DMS 273 (cell line): Measurements from ENCODE around the gene CARHSP1.
"Not testable (repeated sequence)": the region's sequence is repeated elsewhere in the genome, so short reads cannot be mapped to it uniquely, and the experiment has no call there.

Source experiments
- DNase-seq: peaks from one replicate; lab custom pipeline; 2025; ENCODE audit not compliant: unreplicated experiment; lab: John Stamatoyannopoulos, UW

The CARHSP1 gene

DNA sequence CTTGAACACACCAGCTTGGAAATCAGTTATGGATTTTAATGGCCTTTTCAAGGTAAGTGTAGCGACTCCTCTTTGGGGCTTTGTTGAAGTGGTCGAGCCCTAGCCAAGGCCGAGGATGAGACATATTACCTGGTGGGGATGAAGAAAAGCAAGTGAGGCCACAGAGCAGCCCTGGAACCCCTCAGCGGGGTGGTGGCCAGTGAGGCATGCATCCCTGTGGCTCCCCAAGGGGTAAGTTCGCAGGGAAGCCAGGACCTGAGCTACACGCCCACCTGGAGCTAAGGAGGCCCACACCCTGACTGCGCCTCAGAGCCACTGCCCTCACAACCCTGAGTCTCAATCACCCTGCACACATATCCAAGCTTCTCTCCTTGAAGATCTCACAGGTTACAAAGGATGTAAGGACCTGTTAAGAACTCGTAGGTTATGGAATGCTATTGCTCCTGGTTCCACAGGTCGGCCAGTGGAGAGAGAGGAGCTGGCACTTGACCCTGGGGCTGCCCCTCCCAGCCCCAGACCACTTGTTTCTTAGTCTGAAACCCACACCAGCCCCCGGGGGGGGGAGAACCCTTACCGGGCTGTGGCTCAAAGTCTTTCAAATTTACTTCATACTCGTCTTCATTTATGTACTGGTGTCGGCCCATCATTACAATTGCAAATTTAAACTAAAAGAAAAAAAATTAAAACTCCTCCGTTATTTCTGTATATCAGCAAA, 25.3 kb upstream of the CARHSP1 start:
- no peak for DNase-seq

DNA sequence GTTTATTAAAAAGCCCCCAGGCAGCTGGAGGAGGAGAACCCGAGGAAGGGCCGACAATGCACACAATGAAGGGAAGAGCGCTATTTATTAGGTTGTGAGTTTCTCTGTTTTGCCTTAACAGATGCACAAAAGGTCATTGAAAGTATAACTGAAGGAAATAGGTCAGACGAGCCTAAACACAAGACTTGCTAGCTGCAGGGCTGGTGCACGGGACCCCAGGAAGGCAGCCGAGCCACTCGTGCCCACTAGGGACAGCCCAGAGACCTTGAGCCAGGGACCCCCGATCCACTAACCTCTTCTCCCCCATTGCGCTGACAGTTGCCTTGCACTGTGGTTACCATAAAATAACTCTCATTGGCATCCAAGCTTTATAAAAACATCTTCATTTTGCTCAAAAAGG, 24.6 kb upstream of the CARHSP1 start:
- no peak for DNase-seq

DNA sequence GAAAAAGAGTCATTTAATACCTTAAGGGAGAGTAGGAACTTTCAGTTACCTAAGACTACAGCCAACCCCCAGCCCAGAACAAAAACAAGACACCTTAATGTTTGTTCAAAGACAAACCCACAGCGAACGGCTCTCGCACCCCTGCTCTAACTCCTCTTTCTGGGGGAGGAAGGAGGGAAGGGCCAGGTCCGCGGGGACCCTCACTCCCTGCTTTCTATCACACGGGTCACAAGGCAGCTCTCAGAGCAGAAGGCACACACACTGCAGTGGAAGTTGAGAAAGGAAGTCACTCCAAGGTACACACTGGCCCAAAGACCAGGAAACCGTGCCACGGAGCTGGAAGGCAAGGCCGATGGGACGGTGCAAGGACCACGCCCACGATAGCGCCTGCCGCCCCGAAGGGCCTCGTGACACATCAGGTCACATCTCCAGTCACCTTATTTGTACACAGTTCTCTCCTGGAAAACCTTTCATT, 23.3 kb upstream of the CARHSP1 start:
- no peak for DNase-seq

DNA sequence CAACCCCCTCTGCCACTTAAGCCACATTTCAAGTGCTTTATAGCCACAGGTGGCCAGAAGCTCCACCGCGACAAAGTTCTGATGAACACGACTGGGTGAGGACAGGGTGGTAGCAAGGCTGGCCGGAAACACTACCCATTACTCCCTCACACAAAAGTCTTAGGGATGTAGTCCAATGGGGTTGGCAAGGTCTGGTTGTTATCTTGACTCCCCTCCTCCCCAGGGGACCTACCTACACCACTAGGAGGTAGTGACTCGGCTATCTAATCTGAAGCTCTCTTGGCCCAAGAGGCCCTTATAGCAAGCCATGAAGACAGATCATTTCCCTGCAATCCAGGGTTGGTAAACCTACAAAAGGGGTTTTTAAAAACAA, 21.7 kb upstream of the CARHSP1 start:
- no peak for DNase-seq

DNA sequence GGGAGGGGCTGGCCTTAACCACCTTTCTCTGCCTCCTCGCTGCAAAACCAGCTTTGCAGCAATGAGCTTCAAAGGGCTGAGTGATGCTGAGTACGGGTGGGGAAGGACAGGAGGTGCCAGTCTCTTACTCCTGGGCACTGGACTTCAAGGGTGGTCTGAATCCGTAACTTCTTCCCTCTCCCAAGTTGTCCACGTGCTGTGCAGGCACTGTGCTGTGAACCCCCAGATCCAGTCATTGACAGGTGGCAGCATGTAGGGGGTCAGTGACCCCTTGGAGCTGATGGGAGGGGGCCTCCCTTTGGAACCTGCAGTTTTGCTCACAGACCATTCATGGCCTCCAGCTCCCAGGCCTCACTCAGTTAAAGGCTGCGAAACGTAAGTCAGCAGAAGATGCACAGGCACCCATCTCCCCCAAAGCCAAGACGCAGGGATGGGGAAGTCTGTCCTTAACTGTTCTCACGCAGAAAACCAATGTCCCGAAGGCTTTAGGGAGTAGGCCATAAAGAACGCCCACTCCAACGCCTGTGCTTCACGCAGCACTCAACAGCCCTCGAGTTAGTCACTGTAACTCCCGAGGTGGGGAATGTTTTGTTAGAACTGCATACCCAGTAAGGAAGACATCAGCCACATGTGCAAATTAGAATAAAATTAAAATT, 21.2 kb upstream of the CARHSP1 start:
- DNase-seq: no peak

DNA sequence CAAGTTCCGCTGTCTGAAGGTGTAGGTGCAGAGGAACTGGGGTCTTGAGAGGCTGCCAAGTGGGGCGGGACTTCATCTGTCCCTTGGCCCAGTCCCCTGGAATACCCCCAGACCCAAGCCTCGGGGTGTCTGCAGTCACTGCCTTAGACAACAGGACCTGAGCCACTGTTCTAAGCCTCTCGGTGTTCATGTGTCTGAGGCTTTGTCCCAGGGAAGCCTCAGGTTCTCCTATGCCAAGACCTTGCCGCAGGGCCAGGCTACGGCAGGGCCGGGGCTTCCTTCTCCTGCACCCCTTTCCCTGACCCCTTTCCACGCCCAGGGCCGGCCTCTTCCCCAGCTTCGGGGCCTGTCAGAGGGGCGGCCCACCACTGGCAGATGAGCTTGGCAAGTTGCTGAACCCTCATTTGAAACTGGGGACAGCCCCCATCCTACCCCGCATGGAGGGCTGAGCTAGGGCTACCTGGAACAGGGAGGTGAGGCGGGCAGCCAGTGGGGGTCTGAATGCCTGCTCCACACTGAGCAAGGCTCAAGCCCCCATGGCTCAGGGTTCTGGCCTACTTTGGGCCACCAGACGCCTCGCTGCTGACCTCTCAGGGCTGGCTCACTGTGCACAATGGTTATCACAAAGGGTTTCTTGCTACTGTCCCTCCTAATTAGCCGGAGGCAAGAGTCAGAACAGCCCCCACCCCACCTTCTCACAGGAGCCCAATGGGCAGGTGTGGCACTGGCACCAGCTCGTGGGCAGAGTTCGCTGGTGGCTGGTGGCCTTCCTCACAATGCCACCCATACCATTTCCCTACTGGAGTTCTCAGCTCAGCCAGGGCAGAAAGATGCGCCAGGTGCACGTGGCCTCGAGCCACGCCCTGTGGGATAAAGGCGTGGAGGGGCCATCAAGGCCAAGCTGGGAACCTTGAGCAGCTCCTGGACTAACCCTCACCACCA, 20.4 kb upstream of the CARHSP1 start:
- no peak for DNase-seq

DNA sequence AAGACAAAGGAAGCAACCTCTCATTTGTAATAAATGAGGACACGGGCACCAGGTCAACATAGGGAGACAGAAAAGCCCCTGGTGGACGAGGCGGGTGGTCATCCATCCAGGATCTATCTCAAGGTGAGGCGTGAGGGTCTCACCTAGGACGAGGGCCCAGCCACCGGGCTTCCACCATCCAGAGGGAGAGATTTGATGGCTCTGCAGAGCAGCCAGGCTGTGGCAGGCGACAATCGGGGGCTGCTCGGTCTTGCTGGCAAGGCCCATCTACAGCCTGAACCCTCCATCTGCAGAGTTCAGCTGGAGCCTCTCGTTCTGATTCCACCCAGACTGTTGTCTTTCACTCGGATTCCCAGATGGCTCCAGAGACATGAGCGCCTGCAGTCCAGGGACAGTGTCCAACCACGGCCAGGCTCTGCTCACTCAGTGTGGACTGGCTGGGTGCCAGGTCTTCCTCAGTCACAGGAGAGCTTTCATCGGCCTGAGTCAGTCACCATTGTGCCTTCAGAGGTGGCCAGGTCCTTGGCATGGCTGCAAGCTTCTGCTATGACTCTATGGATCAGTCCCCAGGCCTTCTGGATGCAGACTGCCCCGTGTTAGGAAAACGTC, 19.2 kb upstream of the CARHSP1 start:
- DNase-seq: peak; percentile 42

DNA sequence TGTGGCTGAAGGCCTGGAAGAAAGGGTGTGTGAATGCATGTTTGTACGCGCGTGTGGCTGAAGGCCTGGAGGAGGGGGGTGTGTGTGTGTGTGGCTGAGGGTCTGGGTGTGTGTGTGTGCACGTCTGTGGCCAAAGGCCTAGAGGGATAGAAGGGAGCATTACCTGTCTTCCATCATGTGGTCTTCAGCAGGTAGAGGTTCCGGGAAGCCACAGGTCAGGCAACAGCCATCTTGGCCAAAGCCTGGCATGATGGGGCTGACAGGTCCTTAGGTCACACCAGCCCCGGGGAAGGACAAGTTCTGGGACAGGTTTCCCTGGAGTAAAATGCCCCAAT, 18.6 kb upstream of the CARHSP1 start:
- no peak for DNase-seq

DNA sequence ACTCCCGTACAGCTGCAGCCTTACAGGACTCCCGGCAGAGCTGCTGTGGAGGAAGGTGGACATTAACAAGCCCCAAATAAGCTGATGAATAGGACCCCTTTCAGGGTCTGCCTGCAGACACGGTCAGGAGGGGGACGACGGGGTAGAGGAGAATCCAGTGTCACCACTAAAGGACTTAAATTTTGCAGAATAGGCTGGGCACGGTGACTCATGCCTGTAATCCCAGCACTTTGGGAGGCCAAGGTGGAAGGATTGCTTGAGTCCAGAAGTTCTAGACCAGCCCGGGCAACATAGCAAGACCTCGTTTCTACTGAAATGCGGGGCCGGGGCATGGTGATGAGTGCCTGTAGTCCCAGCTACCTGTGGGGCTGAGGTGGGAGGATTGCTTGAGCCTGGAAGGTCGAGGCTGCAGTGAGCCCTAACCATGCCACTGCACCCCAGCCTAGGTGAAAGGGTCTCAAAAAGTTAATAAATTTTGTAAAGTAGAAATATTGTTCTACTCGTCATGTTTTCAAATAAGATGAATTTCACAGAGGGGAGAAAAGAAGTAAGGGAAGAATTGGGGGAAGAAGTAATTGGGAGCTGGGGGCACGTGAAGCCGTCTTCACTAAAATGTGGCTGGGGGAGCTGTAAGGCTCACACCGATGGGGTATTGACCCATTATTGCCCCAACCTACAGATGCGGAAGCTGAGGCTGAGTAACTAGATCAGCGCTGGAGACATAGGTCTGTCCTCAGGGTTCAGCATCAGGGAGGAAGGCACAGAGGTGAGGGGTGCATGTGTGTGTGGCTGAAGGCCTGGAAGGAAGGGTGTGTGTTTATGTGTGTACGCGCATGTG, 18.0 kb upstream of the CARHSP1 start:
- DNase-seq: no peak

DNA sequence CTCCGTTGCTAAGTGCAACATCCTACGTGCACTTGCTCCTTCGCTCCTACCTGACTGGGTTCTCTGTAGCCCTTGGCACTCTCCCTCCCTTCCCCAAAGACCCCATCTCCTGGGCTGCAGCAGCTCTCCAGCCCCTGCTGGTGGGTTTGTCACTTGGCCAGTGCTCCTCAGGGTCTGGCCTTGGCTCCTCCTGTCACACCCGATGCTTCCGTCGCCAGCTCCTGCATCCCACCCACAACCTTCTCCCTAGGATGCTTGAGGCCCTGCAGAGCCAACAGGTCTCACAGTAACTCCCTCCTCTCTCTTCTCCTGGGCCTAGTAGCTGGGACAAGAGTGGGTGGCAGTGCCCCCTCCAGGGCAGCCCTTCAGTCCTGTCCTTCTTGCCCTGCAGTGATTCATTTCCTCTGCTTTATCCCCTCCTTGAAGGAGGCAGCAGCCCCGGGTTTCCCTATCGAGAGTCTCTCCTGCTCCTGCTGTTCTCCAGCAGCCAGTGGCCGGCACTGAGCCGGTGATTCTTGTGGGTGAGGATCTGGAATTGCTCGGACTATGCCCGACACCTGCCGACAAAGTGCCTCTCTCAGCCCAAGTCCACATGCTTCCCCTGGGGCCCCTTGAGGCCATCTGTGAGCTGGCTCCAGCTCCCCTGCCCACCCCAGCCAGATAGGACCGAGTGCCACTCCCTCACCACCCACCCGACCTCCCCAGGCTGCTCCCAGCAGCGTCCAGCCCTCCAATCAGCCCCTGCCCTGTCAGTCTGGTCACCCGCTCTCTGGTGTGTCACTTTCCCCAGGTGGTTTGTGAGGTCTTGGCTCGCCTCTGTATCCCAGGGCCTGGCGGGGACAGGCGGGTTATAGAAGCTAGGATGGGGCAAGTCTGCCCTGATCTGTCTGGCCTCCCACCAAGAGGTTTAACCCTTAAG, 17.1 kb upstream of the CARHSP1 start:
- peak; percentile 71 for DNase-seq

DNA sequence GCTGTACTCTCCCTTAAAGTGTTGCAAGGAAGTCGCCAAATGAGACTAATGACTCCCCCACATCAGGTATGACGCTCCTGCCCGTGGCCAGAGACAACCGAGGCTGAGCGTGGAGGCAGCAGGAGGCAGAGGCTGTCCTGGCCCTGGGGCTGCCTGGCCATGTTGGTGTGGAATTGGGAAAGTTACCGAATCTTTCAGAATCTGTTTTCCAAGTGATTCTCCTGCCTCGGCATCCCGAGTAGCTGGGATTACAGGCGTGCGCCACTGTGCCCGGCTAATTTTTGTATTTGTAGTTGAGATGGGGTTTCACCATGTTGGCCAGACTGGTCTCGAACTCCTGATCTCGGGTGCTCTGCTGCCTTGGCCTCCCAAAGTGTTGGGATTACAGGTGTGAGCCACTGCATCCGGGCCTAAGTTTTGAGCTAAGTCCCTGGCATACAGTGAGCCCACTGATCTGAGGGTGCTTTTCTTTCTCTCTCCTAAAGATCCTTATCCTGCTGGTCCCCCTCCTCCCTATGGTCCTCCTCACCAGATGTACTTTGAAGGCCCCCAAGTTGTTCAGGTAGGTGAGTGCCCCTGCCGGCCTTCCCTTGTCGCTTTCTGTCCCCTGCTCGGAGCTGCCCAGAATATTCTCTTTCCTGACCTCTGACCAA, 14.0 kb upstream of the CARHSP1 start:
- no peak for DNase-seq

DNA sequence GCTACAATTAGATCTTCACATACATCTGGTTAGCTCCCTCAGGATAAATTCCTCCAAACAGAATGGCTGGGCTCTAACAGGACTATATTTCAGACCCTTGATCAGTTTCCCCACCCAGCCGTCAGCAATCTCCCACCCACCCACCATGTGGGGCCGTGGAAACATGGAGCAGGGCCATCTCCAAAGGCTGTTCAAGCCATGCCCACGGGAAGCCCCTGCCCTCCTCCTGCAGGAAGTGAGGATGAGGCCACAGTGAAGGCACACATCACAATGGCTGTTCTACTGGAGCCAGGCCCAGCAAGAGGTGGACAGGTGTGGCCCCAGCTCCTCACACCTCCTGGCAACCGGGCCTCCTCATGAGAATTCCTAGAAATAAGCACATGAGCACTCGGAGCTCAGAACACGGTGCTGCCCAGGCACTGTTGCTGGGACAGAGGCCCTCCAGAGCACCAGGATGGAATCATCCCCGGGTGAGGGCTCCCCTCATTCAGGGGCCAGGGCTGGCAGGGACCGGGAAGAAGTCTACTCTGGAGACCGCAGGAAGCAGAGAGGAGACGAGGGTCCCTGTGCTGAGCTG, 13.3 kb upstream of the CARHSP1 start, which contains the start of gene LITAFD:
Gene LITAFD, plus strand, starts transcription at position 311 of the 577 bp plus-strand sequence. CDS start 2,005 bp downstream, outside the sequence.
- DNase-seq: no peak

DNA sequence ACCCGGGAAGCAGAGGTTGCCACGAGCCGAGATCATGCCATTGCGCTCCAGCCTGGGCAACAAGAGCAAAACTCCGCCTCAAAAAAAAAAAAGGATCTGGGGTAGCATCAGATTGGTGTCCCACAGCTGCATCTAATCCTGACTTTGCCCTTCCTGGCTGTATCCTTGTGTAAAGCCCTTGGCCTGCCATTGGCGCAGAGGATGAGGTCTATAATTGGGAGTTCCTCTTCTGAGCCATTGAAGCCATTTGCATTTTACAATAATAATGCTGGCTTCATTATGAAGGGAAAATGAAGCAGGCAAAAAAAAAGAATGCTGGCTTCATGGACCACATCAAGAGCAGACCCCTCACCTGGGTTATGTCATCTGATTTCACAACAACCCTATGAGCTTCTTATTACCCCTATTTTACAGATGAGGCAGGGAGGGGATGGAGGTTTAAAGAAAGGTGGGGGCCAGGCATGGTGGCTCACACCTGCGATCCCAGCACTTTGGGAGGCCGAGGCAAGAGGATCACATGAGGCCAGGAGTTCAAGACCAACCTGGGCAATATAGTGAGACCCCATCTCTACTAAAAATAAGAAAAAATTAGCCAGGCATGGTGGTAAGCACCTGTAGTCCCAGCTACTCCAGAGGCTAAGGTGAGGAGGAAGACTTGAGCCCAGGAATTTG, 12.2 kb upstream of the CARHSP1 start:
- DNase-seq: no peak

DNA sequence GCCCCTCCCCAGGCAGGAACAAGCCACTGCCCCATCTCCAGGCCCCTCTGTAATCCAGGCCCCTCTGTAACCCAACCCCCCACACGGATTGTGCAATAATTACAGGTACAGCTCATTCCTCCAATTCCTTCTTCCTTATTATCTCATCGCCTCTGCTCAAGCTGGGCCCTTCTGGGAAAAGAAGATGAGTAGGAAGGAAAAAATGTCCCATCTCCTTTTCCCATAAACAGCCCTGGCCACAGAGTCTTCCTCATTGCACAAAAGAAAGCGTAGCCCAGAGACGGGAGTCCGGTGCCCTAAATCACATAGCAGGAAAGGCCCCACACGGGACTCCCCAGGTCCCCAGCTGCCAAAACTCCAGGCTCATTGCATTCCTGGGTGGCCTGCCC, 9.7 kb upstream of the CARHSP1 start:
- no peak for DNase-seq

DNA sequence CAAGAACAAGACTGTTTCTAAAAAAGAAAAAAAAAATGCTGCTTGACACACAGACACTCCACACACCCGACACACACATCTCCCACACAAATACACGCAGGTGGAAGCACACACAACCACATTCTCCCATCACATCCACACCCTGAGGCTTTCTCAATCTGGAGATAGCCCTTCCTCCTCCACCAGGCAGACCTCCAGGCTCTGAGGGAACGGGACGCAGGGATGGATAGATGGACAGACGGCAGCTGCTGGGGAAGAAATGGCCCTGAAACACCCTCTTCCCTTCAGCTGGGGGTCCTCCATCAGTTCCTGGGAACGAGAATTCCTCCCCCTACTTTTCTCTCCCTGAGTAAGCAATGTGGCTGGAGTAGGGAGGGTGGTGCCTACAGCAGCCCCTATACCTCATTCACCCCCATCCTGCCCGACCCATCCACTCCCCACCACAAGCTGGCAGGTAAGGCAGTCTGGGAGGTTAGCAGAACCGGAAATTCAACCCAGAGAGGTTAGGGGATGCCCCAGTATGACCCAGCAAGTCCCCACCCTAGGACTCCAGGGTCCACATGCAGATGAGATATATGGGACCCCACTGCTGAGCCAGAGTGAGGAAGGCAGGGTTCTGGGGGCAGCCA, 9.2 kb upstream of the CARHSP1 start:
- DNase-seq: no peak

DNA sequence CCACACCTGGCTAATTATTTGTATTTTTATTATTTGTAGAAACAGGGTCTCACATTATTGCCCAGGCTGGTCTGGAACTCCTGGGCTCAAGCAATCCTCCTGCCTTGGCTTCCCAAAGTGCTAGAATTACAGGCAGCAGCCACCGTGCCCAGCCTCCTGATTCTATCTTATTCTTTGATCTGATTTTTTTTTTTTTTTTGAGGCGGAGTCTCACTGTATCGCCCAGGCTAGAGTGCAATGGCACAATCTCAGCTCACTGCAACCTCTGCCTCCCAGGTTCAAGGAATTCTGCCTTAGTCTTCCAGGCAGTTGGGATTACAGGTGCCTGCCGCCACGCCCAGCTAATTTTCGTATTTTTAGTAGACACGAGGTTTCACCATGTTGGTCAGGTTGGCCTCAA, 6.5 kb upstream of the CARHSP1 start:
- not testable (repeated sequence) for DNase-seq

DNA sequence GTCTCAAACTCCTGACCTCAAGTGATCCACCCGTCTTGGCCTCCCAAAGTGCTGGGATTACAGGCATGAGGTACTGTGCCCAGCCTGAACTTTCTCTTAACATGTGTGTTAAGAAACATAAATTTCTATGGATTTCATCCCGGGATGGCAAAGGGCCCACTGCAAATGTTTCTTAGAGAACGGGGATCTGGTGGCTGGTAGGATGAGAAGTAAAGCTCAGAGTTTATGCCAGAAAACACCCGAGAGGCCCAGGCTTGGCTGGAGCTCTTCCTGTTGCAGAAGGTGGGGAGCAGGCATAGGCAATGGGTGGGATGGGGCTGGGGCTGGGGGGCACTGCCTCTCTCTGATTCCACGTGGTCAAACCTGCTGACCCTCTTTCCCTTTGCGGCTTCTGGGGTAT, 5.6 kb upstream of the CARHSP1 start:
- DNase-seq: no peak

DNA sequence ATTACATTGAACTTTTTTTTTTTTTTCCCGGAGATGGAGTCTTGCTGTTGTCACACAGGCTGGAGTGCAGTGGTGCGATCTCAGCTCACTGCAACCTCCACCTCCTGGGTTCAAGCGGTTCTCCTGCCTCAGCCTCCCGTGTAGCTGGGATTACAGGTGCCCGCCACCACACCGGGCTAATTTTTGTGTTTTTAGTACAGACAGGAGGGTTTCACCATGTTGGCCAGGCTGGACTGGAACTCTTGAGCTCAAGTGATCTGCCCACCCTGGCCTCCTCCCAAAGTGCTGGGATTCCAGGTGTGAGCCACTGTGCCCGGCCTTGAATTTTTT, 5.0 kb upstream of the CARHSP1 start:
- DNase-seq: not testable (repeated sequence)
